Neutrophil (primary cell): ENCODE data around the gene C1orf210.

Experiments
- H3K27ac ChIP-seq: fragments of 200-600 bp; sonication (generic); 2 replicates; pipeline ENCODE4 v1.5.1; 2016; ENCODE audit warnings: mild to moderate bottlenecking, moderate library complexity
- H3K27me3 ChIP-seq: fragments of 200-600 bp; sonication (generic); 2 replicates; pipeline ENCODE4 v1.6.0; 2016; ENCODE audit warnings: mild to moderate bottlenecking
- H3K36me3 ChIP-seq: fragments of 200-600 bp; sonication (generic); 2 replicates; pipeline ENCODE4 v1.5.1; 2017
- H3K4me1 ChIP-seq, 2 experiments: fragments of 200-600 bp in 1 of 2; sonication (generic) in 1 of 2; 1 replicate in 1 of 2; 2 replicates in 1 of 2; pipeline versions ENCODE4 v1.5.1 to v1.6.1; 2013 to 2016; ENCODE audit warnings: low read depth in 1 of 2, low read length in 1 of 2, mild to moderate bottlenecking in 1 of 2, moderate library complexity in 1 of 2; ENCODE audit not compliant: control insufficient read depth in 1 of 2, insufficient read depth in 1 of 2
- H3K4me3 ChIP-seq, 2 experiments: fragments of 200-600 bp in 1 of 2; sonication (generic) in 1 of 2; 1 replicate in 1 of 2; 2 replicates in 1 of 2; pipeline ENCODE4 v1.5.1; 2013 to 2016; ENCODE audit warnings: low read depth in 1 of 2, low read length in 1 of 2, mild to moderate bottlenecking in 1 of 2, moderate library complexity in 1 of 2
- H3K9me3 ChIP-seq: fragments of 200-600 bp; sonication (generic); 2 replicates; pipeline ENCODE4 v1.5.1; 2016
- TF ChIP-seq, protein P1 (sequence below): fragments of 200-600 bp; sonication (generic); IDR thresholded peaks from 2 replicates; pipeline ENCODE4 v1.5.1; 2016; ENCODE audit warnings: antibody characterized with exemption

C1orf210 gene

DNA sequence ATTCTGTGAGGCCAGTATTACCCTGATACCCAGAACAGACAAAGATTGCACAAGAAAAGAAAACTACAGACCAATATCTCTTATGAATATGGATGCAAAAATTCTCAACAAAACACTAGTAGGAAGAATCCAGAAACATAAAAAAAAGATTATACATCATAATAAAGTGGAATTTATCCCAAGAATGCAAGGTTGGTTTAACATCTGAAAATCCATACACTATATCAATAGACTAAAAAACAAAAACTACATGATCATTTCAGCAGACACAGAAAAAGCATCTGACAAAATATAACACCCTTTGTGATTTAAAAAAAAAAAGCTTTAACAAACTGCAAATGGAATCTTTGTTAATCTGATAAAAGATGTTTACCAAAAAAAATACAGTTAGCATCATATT lies 40.0 kb upstream of the C1orf210 start:
- H3K4me3 ChIP-seq, result no peak overlapping the region
- no peaks in the 10 kb centered on the region for H3K9me3 ChIP-seq
- H3K4me1 ChIP-seq, result no peaks in the 10 kb centered on the region
- TF ChIP-seq, protein P1, sequence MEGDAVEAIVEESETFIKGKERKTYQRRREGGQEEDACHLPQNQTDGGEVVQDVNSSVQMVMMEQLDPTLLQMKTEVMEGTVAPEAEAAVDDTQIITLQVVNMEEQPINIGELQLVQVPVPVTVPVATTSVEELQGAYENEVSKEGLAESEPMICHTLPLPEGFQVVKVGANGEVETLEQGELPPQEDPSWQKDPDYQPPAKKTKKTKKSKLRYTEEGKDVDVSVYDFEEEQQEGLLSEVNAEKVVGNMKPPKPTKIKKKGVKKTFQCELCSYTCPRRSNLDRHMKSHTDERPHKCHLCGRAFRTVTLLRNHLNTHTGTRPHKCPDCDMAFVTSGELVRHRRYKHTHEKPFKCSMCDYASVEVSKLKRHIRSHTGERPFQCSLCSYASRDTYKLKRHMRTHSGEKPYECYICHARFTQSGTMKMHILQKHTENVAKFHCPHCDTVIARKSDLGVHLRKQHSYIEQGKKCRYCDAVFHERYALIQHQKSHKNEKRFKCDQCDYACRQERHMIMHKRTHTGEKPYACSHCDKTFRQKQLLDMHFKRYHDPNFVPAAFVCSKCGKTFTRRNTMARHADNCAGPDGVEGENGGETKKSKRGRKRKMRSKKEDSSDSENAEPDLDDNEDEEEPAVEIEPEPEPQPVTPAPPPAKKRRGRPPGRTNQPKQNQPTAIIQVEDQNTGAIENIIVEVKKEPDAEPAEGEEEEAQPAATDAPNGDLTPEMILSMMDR, result no peak
- H3K36me3 ChIP-seq, result no peaks in the 10 kb centered on the region
- H3K27ac ChIP-seq, result no peak overlapping the region
- H3K27me3 ChIP-seq, result no peaks in the 10 kb centered on the region

DNA sequence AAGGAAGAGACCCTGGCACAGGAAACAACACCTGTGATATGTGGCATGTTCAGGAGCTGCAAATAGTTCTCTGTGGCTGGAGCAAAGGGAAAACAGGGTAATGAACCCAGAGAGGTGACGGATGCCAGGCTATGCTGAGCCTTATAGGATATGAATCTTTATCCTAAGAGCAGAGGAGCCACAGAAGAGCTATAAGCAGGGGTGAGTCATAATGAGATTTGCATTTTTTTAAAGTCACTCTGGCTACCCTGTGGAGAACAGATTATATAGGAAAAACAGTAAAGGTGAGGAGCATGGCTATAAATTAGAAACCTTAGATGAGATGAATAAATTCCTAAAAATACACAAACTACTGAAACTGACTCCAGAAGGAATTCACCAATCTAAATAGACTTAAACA lies 39.4 kb upstream of the C1orf210 start:
- no peaks in the 10 kb centered on the region for H3K27me3 ChIP-seq
- no peaks in the 10 kb centered on the region for H3K36me3 ChIP-seq
- TF ChIP-seq, protein P1, result no peak
- no peaks in the 10 kb centered on the region for H3K9me3 ChIP-seq
- H3K4me1 ChIP-seq, result no peaks in the 10 kb centered on the region
- H3K27ac ChIP-seq, result no peak overlapping the region
- H3K4me3 ChIP-seq, result no peak overlapping the region

DNA sequence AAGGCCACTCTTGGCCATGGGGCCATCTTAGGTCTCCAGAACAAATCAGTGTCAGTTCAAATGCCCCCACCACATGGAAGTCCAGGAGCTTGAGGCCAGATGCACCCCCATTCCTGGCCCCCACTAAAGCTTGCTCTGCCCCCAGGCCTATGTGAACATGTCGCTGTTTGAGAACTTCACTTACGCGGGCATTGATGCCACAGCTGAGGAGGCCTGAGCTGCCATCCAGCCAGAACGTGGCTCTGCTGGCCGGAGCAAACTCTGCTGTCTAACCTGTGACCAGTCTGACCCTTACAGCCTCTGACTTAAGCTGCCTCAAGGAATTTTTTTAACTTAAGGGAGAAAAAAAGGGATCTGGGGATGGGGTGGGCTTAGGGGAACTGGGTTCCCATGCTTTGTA lies 37.1 kb upstream of the C1orf210 start:
- Histone ChIP-seq H3K27ac (no peak overlapping the region), H3K9me3 (no peaks in the 10 kb centered on the region), H3K4me1 (no peaks in the 10 kb centered on the region), H3K4me3 (no peak overlapping the region), H3K36me3 (no peaks in the 10 kb centered on the region), H3K27me3 (no peaks in the 10 kb centered on the region)
- TF ChIP-seq, protein P1, result no peak

DNA sequence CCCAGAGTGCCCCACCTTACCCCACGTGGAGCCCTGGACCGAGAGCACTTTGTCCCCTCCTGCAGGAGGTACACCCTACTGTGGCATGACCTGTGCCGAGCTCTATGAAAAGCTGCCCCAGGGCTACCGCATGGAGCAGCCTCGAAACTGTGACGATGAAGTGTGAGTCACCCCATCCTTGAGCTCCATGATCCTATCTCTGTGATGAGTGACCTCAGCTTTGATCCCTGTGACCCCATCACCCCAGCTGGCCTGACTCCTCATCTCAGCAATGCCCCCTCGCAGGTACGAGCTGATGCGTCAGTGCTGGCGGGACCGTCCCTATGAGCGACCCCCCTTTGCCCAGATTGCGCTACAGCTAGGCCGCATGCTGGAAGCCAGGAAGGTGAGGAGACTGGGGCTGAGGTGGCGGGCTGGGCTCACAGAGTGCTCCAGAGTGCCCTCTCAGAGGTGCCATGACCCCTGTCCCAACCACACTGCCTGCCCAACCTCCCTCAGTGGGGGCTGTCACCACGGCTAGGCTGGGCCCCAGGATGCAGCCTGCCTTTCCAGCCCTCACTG lies 36.0 kb upstream of the C1orf210 start:
- Histone ChIP-seq H3K4me3 (no peak overlapping the region), H3K27me3 (no peaks in the 10 kb centered on the region), H3K9me3 (no peaks in the 10 kb centered on the region), H3K36me3 (no peaks in the 10 kb centered on the region), H3K4me1 (no peaks in the 10 kb centered on the region), H3K27ac (no peak overlapping the region)
- TF ChIP-seq, protein P1, result no peak

DNA sequence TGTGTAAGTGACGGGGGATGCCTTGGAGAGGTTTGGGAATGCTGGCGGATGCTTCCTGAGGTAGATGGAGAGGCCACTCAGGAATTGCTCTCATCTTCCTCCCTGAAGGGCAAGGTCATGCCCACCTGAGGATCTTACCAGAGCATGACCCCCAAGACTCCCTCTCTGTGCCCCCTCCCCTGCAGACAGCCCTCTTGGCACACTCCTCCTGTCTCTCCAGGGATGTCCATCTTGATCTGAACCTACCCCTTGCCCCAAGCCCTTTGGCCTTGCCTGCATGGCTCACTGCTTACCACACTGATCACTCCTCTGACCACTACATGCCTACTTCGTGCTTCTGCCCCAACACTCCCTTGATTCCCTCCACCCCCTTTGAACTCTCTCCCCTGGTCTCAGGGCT lies 34.4 kb upstream of the C1orf210 start:
- H3K36me3 ChIP-seq, result no peaks in the 10 kb centered on the region
- no peaks in the 10 kb centered on the region for H3K27me3 ChIP-seq
- TF ChIP-seq, protein P1, result no peak
- no peak overlapping the region for H3K27ac ChIP-seq
- no peaks in the 10 kb centered on the region for H3K4me1 ChIP-seq
- H3K9me3 ChIP-seq, result no peaks in the 10 kb centered on the region
- no peak overlapping the region for H3K4me3 ChIP-seq

DNA sequence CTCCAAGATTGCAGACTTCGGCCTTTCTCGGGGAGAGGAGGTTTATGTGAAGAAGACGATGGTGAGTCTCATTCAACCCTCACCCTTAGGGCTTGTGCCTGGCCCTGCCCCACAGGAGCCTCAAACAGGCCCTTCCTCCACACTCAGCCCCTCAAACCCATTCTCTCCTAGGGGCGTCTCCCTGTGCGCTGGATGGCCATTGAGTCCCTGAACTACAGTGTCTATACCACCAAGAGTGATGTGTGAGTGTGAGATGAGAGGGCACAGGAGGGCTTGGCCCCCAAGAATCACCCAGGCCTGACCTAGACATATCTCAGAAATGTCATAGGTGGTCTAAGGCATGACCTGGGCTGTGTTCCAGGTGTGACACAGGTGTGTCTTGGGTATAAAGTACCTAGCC lies 33.9 kb upstream of the C1orf210 start:
- TF ChIP-seq, protein P1, result no peak
- no peak overlapping the region for H3K4me3 ChIP-seq
- H3K27me3 ChIP-seq, result no peaks in the 10 kb centered on the region
- H3K9me3 ChIP-seq, result no peaks in the 10 kb centered on the region
- H3K4me1 ChIP-seq, result no peaks in the 10 kb centered on the region
- no peak overlapping the region for H3K27ac ChIP-seq
- H3K36me3 ChIP-seq, result no peaks in the 10 kb centered on the region
